Right lung (tissue), 10 donors: ENCODE measurements around the gene POLD3. TPM values are rescaled to one million over a fixed set of nuclear protein-coding genes. Genes with fewer than 3 reads are reported as not detected.

Source experiments
- DNase-seq, 2 donors: peaks; one replicate each; pipeline ENCODE4 v3.0.0-alpha.2; 2013
- long read RNA-seq, 8 donors: transcript quantifications; one replicate each; lab custom pipeline, GENCODE V29; 2026
- polyA plus RNA-seq, 5 donors: library from polyadenylated mRNA; unstranded; fragments of 120-200 nt; gene quantifications; one replicate each; pipeline versions ENCODE4 v1.2.1 to v1.2.3, GENCODE V29; 2013; ENCODE audit warnings: inconsistent platforms in 1 of 5, low replicate concordance in 1 of 5; ENCODE audit not compliant: insufficient read length in 5 of 5, insufficient read depth in 1 of 5

The POLD3 gene
- polyA plus RNA-seq: 10 to 100 TPM; 25.5 to 43.3 (median 35.3) TPM
- long read RNA-seq, donor 1, transcript POLD3-201 (12 exons, 3,821 nt): major isoform, 5 of 13 reads
- long read RNA-seq, donor 1, partial matches to known transcripts: 6 of 13 reads
- long read RNA-seq, donor 1, other reads (novel, unspliced or antisense): 0 of 13 reads
- long read RNA-seq, donor 2, transcript POLD3-201 (12 exons, 3,821 nt): major isoform, 7 of 7 reads
- long read RNA-seq, donor 2, partial matches to known transcripts: 0 of 7 reads
- long read RNA-seq, donor 2, other reads (novel, unspliced or antisense): 0 of 7 reads
- long read RNA-seq, donor 3, partial matches to known transcripts: 0 of 4 reads
- long read RNA-seq, donor 3, other reads (novel, unspliced or antisense): 0 of 4 reads
- long read RNA-seq, donor 4, partial matches to known transcripts: 0 of 4 reads
- long read RNA-seq, donor 4, other reads (novel, unspliced or antisense): 0 of 4 reads
- long read RNA-seq, donor 5, transcript POLD3-201 (12 exons, 3,821 nt): major isoform, 6 of 63 reads
- long read RNA-seq, donor 5, partial matches to known transcripts: 55 of 63 reads
- long read RNA-seq, donor 5, other reads (novel, unspliced or antisense): 0 of 63 reads
- long read RNA-seq, donor 6, partial matches to known transcripts: 0 of 10 reads
- long read RNA-seq, donor 6, other reads (novel, unspliced or antisense): 0 of 10 reads
- long read RNA-seq, donor 7, transcript POLD3-201 (12 exons, 3,821 nt): major isoform, 7 of 9 reads
- long read RNA-seq, donor 7, partial matches to known transcripts: 0 of 9 reads
- long read RNA-seq, donor 7, other reads (novel, unspliced or antisense): 0 of 9 reads
- long read RNA-seq, donor 8, partial matches to known transcripts: 0 of 1 reads
- long read RNA-seq, donor 8, other reads (novel, unspliced or antisense): 0 of 1 reads

DNA sequence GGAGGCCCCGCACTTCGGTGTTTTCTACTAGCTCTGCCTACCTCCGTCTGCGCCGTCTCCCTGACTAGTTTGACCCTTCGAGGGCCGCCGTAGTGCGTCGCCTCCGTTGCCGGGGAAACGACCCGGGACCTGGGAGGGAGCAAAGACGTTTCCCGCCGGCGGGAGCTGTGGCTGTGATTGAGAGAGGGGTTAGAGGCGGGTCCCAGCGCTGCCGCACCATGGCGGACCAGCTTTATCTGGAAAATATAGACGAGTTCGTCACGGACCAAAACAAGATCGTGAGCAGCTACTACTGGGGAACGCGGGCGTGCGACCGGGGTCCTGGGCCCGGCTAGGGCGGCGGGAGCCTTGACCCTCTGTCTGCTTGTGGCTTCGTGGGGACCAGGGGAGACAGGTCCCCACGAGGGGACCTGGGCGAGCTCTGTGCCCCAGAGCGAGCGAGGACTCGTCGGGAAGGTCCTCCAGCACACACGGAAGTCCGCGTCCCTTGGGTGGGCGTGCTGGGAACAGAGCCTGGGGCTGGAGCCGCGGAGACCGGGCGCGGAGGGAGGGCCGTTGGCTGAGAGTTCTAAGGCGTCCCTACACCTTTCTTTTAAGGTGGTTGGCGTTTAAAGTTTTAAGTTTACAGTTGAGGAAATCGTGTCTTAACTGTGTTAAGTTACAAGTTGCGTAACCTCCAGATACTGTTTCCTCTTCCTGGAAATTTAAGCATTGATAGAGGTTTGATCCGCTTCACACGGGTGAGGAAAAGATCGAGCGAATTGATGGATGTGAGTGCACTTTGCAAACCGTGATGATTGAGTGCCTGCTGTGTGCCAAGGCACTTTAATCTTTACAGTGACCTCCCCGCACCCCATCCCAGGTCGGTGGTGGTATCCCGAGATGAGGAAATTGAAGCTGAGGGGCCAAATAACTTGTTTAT is at the start of gene POLD3:
Gene POLD3, plus strand, starts transcription at position 142 of the 922 bp plus-strand sequence. Its CDS starts 77 bp downstream, at position 219.
- peak; percentile 90 to 92 for DNase-seq

GRCh38 chr11:74543991-74544390 is 48.4 kb upstream of the POLD3 start:
- no peak for DNase-seq

- peak; percentile 44 to 48 for DNase-seq
These were observed 45.6 kb upstream of the POLD3 start for GRCh38 chr11:74546752-74547151.

DNA sequence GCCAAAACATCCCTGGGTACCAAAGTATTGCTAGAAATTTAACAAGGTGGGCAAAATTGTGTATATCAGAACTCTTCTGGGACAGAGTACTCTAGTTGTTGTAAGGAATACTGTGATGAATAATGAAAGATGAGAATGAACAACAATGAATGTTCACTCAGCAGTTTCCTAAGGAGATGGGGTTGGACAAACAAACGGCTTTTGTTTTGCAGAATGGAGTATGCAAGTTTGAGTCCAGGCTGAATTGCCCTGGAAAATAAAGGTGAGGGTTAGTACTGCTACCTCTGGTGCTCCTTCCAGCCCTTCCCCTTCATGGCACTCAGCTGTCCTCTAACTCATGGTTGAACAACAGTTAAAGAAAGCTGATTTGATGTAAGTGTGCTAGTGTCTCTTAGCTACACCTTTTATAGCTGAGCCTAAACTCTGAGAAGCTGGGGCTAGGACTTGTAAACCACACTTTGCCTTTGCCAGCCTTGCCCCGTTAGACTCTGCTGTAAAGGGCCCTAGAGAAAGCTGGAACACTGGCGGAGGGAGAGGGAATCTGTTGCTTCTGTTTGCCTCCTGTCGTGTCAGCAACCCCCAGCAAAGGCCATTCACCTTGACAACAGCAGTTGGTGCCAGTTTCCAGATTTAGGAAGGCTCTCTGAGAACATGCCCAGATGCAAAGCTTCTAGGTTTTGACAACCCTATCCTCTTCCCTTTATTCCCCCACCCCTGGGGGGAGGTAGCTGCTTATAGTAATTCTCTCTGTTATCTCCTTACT is 41.2 kb upstream of the POLD3 start:
- no peak for DNase-seq

GRCh38 chr11:74551754-74552145 is 40.6 kb upstream of the POLD3 start:
- DNase-seq: no peak

- DNase-seq: no peak
These were observed 34.9 kb upstream of the POLD3 start for GRCh38 chr11:74557526-74557925.

GRCh38 chr11:74559110-74559933 is 33.1 kb upstream of the POLD3 start:
- DNase-seq: peak; percentile 17 to 22

GRCh38 chr11:74559934-74560309 is 32.5 kb upstream of the POLD3 start:
- no peak for DNase-seq

DNA sequence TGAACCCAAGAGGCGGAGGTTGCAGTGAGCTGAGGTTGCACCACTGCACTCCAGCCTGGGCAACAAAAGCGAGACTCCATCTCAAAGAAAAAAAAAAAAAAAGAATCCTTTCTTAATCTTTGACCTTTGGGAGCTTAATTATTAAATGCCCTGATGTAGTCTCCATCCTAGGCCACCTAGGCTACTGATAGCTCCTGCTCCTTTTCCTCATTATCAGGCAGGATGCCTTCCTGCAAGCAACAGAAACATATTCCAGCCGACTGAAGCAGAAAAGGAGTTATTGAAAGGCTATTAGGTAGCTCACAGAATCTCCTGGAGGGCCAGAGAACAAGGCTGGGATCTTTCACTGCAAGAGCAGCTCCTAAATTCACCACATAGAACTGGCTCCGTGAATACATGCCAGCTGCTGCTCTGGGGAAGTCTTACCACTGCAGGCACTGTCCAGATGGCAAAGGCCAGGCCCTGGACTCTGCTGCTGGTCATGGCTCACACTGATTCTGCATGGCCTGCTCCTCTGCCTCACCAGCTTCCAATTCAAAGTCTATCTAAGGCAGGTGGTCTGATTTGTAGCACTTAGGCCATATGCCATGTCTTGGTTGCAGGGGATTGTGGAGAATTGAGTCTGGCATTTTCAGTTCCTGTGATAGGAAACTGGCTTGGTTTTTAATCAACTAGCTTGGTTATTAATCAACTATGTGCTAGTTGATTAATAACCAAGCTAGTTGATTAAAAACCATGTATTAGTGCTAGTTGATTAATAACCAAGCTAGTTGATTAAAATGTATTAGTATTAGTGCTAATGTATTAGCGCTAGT is 26.0 kb upstream of the POLD3 start:
- no peak for DNase-seq

DNA sequence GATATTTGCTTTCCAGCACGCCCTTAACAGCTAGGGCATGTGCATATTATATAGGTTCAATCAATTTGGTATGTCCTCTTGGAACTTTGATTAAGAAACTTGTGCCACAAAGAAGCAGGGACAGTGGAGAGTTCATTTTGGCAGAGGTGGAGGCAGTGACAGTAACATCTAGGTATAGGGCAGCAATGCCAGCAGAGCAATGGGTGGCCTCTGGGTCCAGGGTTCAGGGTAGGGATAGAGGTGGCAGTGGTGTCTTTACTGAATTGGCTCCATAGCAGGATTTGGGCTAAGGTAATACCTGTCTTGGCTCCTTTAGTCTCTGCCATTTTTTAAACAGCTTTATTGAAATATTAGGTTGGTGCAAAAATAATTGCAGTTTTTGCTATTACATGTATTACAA is 24.4 kb upstream of the POLD3 start:
- no peak for DNase-seq

DNA sequence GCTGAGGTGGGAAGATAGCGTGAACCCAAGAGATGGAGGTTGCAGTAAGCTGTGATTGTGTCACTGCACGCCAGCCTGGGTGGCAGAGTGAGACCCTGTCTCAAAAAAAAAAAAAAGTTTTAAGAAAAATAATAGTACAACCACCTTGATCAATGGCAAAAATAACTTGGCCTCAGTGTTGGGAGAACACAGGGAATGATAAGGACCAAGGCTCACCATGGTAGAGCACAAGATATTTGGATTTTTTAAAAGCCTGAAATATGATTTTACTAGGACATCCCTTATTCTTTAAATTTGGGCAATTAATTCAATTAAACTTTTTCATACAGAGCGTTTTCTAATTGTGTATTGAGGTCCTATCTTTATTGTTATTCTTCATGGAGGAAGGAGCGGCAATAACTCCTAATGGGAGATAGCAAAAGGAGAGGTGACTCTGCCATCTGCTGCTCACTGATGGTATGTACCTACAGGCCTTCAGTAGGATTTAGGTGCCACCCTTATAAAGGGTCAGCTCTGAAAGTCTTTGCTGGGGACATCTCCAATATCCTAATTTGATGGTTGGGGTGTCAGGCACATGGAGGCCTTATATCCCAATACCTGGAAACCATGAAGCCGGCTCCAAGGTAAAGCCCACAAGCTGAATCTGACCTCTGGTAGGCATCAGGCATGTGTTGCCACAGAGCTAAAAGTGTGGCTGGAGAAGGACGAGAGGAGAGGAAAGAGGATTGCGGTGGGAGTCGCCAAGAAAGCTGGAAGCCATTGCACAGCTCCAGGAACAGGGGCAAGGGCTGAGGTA is 21.9 kb upstream of the POLD3 start:
- peak in 1 of 2 donors; percentile 25 for DNase-seq

- DNase-seq: no peak
These were observed 21.4 kb upstream of the POLD3 start for GRCh38 chr11:74571062-74571399.

GRCh38 chr11:74572349-74572748 is 20.0 kb upstream of the POLD3 start:
- DNase-seq: no peak

- no peak for DNase-seq
These were observed 17.8 kb upstream of the POLD3 start for GRCh38 chr11:74574563-74574962.

DNA sequence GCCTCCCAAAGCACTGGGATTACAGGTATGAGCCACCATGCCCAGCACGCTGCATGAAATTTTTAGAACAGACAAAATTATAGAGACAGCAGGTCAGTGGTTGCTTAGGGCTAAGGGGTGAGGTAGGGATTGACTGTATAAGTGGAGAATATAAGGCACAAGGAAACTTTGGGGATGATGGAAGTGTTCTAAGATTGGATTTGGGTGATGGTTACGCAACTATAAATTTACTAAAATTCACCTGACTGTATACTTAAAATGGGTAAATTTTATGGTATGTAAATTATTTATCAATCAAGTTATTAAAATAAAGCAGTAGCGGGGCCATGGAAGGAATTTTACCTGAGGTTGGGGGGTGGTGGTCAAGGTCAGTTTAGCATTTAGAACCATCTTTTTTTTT is 16.4 kb upstream of the POLD3 start:
- DNase-seq: no peak

- no peak for DNase-seq
These were observed 15.2 kb upstream of the POLD3 start for GRCh38 chr11:74577181-74577580.

DNA sequence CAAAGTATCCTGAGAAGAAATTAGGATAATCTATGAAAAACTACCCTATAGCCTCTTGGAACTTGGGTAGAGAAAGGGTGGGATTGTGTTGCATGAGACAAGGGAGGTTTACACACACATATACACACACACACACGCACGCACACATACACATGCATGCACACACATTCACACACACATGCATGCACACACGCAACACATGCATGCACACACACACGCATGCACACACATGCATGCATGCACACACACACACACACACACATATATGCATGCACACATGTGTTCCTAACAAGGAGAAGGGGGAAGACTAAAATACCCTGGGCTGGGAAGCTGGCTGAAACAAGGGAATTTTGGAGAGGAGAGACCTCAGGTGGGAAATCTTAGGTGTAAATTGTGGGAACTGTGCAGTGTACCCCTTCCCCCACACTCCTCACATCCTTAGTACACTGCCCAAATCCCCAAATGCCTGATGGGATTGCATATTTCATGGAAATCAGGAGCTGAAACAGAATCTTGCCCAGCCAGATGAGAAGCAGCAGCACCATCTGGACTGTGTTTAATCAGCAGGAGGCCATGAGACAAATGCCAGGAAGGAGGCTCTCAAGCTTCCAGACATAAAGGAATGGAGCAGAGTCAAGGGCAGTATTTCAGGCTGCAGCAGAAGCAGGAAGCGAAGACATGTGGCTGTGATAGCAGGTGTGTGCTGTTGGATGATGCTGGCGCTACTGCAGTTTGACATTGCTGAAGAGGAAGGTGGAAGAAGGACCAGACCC is 14.6 kb upstream of the POLD3 start:
- DNase-seq: no peak
